Erythroblast (primary cell): ENCODE measurements around the gene CAMK4.

Experiments
- GATA1 ChIP-seq: IDR thresholded peaks from 2 replicates; pipeline ENCODE4 v1.6.1; 2011; ENCODE audit warnings: low read depth, mild to moderate bottlenecking, control low read depth, low read length, moderate library complexity
- POLR2A ChIP-seq: IDR thresholded peaks from 2 replicates; pipeline ENCODE4 v1.6.1; 2011; ENCODE audit warnings: mild to moderate bottlenecking, low read length

DNA sequence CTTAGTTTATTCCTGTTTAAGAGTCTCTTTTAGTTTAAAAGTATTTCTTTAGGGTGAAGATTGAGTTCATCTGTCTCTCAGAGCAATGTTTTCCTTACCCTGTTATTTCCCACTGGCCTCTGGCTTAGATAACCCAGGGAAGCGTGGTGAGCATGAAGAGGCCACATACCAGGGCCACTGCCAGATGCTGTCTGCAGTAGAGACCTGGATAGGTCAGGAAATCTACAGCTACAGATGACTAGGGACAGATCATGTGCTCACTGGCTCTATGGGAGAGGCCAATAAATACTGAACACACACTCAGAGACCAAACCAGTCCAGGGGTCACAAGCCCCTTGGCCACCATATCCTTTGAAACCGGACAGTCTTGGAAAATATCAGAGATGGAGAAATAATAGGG is 136.0 kb downstream of the CAMK4 start:
- TF ChIP-seq POLR2A (no peak), GATA1 (no peak)
